ENCODE measurements around the gene MRPL51. TPM values are rescaled to one million over a fixed set of nuclear protein-coding genes. Genes with fewer than 3 reads are reported as not detected.

The MRPL51 gene
- polyA plus RNA-seq, 1 donor from 2014 or later, result 117 TPM

- Histone ChIP-seq H2AFZ (ENCODE audit: low read depth, low read length) (no peak overlapping the region), H3K9me3 (ENCODE audit: low read length) (no peaks in the 10 kb centered on the region), H3K9me2 (ENCODE audit: insufficient read depth, low read length) (no peaks in the 10 kb centered on the region), H3K4me3 (ENCODE audit: low read length) (no peak overlapping the region), H3K9ac (ENCODE audit: low read length) (no peak overlapping the region), H3F3A (ENCODE audit: insufficient read depth, low read length, poor library complexity, severe bottlenecking) (peaks cover 4% of the 10 kb centered on the region), H3K27me3 (ENCODE audit: insufficient read depth, low read depth, low read length) (no peaks in the 10 kb centered on the region), H3K79me2 (replicated peaks; ENCODE audit: insufficient read depth, low read length) (no peaks in the 10 kb centered on the region), H4K20me1 (ENCODE audit: insufficient read depth) (no peaks in the 10 kb centered on the region), H3K27ac (ENCODE audit: low read length) (no peak overlapping the region), H3K4me2 (ENCODE audit: low read length) (no peak overlapping the region), H3K36me3 (ENCODE audit: insufficient read depth, low read length) (no peaks in the 10 kb centered on the region)
- TF ChIP-seq SMC3 (conservative IDR thresholded peaks at IDR 0.05; ENCODE audit: poor library complexity), result no peak
- no peak for TF ChIP-seq REST (IDR thresholded peaks at IDR 0.05; ENCODE audit: borderline replicate concordance)
- TF ChIP-seq POLR2AphosphoS5 (IDR thresholded peaks at IDR 0.05), result no peak
- no peak for TF ChIP-seq RAD21 (conservative IDR thresholded peaks at IDR 0.05)
- TF ChIP-seq MXI1 (conservative IDR thresholded peaks at IDR 0.05; ENCODE audit: poor library complexity, severe bottlenecking), result no peak
- no peak for TF ChIP-seq CTCF (IDR thresholded peaks at IDR 0.05; ENCODE audit: poor library complexity, severe bottlenecking)
- no peak for TF ChIP-seq TAF1 (IDR thresholded peaks at IDR 0.05; ENCODE audit: low read depth)
- no peak for TF ChIP-seq EP300 (conservative IDR thresholded peaks at IDR 0.05; ENCODE audit: poor library complexity, severe bottlenecking)
- no peak for TF ChIP-seq EZH2 (IDR thresholded peaks at IDR 0.05; ENCODE audit: borderline replicate concordance, insufficient read depth, low read length, poor library complexity, severe bottlenecking)
Measured at GRCh38 chr12:6528539-6529235, 35.6 kb upstream of the MRPL51 start.

GRCh38 chr12:6527711-6528110, 34.6 kb upstream of the MRPL51 start:
- Histone ChIP-seq H3K4me3 (ENCODE audit: low read length) (no peak overlapping the region), H3K27ac (ENCODE audit: low read length) (no peak overlapping the region), H4K20me1 (ENCODE audit: insufficient read depth) (no peaks in the 10 kb centered on the region), H3K9ac (ENCODE audit: low read length) (no peak overlapping the region), H3F3A (ENCODE audit: insufficient read depth, low read length, poor library complexity, severe bottlenecking) (peaks cover 4% of the 10 kb centered on the region), H2AFZ (ENCODE audit: low read depth, low read length) (no peak overlapping the region), H3K9me3 (ENCODE audit: low read length) (no peaks in the 10 kb centered on the region), H3K4me2 (ENCODE audit: low read length) (no peak overlapping the region), H3K79me2 (replicated peaks; ENCODE audit: insufficient read depth, low read length) (no peaks in the 10 kb centered on the region), H3K36me3 (ENCODE audit: insufficient read depth, low read length) (no peaks in the 10 kb centered on the region), H3K9me2 (ENCODE audit: insufficient read depth, low read length) (no peaks in the 10 kb centered on the region), H3K27me3 (ENCODE audit: insufficient read depth, low read depth, low read length) (no peaks in the 10 kb centered on the region)
- TF ChIP-seq CTCF (IDR thresholded peaks at IDR 0.05; ENCODE audit: poor library complexity, severe bottlenecking), result no peak
- no peak for TF ChIP-seq POLR2AphosphoS5 (IDR thresholded peaks at IDR 0.05)

Data from neural cell (in vitro differentiated cells).